SKM-1 (cell line): ENCODE data around the gene FNDC11.
"Not testable (repeated sequence)": the region's sequence is repeated elsewhere in the genome, so short reads cannot be mapped to it uniquely, and the experiment has no call there.

Experiments
- DNase-seq: peaks from one replicate; lab custom pipeline; 2025; ENCODE audit not compliant: unreplicated experiment; lab: John Stamatoyannopoulos, UW

The FNDC11 gene

GRCh38 chr20:63552481-63553249 lies 1.3 kb upstream of the FNDC11 start:
- no peak for DNase-seq

DNA sequence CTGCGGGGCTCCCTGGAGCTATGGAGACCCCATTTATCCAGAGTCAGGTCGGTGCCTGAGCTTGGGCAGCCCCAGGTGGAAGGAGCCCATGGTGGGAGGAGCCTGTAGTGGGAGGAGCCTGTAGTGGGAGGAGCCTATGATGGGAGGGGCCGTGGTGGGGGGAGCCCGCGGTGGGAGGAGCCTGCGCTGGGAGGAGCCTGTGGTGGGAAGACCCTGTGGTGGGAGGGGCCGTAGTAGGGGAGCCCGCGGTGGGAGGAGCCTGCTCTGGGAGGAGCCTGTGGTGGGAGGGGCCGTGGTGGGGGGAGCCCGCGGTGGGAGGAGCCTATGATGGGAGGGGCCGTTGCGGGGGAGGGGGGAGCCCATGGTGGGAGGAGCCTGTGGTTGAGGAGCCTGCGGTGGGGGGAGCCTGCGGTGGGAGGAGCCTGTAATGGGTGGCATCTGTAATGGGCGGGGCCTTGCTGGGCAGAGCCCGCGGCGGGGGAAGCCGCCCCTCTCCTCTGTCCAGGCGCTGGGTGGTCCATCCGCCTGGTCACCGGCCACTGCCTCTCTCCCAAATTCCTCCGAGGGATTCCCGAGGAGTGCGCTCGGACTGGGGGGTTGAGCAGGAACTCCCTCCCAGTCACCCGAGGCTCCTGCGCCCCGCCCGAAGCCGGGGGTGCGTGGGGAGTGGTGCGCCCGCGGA lies 567 bp upstream of the FNDC11 start:
- DNase-seq: peak; percentile 21

GRCh38 chr20:63554361-63555278 lies 661 bp downstream of the FNDC11 start:
- DNase-seq: no peak

DNA sequence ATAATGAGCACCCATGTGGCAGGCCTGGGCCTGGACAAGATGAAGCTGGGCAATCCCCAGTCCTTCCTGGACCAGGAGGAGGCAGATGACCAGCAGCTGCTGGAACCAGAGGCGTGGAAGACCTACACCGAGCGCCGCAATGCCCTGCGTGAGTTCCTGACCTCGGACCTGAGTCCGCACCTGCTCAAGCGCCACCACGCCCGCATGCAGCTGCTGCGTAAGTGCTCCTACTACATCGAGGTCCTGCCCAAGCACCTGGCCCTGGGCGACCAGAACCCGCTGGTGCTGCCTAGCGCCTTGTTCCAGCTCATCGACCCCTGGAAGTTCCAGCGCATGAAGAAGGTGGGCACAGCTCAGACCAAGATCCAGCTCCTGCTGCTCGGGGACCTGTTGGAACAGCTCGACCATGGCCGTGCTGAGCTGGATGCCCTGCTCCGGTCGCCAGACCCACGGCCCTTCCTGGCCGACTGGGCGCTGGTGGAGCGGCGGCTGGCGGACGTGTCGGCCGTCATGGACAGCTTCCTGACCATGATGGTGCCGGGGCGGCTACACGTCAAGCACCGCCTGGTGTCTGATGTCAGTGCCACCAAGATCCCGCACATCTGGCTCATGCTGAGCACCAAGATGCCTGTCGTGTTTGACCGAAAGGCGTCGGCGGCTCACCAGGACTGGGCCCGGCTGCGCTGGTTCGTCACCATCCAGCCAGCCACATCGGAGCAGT lies 1.9 kb downstream of the FNDC11 start:
- DNase-seq: no peak

GRCh38 chr20:63556873-63557478 lies 3.0 kb downstream of the FNDC11 start:
- no peak for DNase-seq

- DNase-seq: no peak
These were observed 3.5 kb downstream of the FNDC11 start for GRCh38 chr20:63557481-63557891.

- DNase-seq: no peak
These were observed 5.0 kb downstream of the FNDC11 start for GRCh38 chr20:63558804-63559484.

- DNase-seq: not testable (repeated sequence)
These were observed 5.8 kb downstream of the FNDC11 start for GRCh38 chr20:63559485-63560332.

DNA sequence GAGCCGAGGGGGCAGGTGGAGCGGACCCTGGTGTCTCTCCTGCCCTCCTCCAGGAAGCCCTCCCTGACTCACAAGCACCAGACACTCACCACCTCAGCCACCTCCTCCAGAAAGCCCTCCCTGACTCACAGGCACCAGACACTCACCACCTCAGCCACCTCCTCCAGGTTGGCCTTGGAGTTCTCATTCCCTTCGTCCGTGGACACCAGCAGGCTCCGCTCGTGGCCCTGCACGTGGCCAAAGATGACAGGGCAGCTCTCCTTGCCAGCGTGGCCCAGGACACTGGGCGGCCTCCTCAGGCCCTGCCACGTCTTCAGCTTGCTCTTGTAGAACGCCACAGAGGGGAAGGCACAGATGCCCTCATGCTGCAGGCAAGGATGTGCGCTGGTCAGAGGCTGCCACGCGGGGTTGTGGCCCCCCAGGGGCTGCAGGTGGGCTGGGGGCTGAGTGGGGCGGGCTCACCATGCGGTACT lies 6.4 kb downstream of the FNDC11 start:
- no peak for DNase-seq

DNA sequence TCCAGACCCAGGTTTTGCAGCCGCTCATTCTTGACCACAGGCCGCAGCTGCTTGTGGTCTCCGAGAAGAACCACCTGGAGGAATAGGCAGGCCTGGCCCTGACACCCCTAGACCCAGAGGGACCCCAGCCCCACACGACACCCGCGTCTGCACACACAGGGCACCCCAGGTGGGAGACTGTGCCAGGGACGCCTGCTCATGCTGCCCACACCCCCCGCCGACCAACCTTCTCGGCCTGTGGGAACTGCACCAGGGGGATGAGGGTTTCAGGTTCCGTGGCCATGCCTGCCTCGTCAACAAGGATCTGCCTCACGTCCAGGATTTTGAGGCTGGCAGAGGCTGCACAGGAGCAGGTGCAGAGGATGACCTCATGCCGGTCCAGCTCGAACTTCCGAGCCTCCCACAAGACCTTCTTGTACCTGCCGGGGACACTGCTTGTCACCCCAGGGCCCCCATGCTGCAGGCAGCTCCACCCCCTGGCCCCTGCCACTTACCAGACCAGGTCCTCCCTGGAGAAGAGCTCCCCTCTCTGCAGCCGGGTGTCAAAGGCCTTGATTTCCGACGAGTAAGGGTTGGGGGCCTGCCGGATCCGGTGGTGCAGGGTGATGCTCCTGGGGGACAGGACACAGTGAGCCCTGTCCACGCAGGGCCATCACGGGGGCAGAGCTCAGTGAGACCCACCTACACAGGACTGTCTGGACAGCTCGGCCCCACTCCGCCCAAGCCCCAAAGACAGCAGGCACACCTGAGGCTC lies 7.1 kb downstream of the FNDC11 start:
- DNase-seq: no peak

DNA sequence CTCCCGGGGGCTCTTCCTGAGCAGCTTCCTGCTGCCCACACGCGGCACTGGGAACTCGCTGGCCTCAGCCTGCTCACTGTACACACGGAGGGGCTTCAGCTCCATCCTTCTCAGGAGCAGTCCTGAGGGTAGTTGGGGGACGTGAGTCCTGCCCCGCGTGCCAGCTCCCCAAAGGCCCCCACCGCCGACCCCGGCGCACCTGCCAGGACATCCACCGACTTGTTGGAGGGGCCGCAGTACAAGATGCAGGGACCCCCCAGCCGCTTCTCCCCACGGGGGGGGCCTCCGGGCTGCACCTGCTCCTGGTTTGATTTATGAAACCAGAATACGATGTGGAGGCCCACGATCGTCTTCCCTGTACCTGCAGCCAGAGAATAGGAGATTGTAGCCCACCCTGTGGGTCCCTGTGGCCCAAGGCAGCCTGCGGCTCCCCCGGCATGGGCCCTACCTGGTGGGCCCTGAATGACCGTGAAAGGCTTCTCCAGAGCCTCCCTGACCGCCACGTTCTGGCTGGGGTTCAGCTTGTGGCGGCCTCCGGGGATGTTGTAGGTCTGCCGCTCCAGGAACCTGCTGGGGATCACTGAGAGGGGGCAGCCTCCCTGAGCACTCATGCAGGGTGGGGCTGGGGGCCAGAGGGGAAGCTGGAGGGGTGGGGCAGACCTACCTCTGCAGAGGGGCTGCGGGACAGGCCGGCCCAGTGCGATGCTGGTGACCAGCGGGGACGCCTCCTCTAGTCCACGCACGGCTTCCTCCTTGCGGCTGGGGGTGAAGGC lies 7.9 kb downstream of the FNDC11 start:
- no peak for DNase-seq

DNA sequence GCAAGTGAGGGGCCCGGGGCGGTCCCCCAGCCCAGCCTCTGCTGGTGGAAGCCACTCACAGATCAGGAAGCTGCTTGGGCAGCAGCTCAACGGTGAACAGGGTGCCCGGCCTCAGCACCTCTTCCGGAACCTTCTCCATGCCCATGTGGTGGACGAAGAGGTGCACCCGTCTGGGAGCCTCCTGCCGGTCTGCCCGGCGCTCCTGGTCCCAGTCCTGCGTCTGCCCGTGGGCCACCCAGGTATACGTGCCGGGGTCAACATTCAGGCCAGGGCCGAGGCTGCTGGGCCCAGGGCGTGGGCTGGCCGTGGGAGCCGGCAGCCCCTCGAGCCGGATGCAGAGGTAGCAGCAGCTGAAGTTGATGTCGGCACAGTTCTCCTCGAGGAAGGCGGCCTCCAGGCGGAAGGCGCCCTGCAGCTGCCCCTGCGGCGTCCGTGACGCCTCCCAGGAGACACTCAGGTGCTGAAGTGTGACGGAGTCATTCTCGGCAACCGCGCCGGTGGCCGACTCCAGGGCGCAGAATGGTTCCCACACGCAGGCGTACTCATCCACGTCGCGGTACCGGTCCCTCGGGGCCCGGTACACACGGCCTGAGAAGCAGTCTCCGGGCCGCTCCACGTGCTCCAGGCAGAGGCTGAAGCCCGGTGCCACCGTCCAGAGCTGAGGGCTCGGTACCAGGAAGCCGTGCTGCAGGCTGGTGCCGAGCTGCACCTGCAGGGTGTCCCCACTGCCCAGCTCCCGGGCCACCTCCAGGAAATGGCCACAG lies 8.7 kb downstream of the FNDC11 start:
- no peak for DNase-seq

GRCh38 chr20:63563225-63563935 lies 9.4 kb downstream of the FNDC11 start:
- no peak for DNase-seq

DNA sequence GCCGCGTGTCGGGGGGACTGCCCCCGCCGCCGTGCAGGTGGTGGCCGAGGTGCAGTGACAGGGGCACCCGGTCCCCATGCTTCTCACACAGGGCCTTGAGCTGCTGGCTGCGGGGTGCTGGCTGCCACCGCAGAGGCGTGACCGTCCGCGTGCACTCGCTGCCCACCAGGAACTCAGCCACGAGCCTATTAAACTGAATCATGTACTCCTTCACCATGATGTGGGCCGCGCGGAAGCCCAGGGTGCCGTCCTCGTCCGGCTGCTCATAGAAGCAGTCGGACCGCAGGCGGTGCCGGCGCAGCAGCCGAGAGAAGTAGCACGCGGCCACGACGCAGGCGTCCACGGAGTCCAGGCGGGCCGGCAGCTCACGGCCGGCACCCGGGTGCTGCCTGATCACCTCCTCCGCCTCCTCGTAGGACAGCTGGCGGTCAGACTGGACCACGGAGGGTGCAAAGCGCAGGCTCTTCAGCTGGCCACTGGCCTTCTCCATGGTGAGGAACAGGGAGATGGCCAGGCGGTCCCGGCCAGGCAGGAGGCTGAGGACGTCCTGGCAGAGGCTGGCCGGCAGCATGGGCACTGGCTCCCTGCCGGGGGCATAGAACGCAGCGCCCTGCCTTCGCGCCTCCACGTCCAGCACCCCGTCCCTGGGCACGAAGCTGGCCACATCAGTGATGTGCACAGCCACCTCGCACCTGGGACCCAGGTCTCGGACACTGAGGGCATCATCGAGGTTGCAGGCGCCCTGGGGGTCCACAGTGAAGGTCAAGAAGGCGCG lies 10.3 kb downstream of the FNDC11 start:
- no peak for DNase-seq

GRCh38 chr20:63565021-63565698 lies 11.2 kb downstream of the FNDC11 start:
- no peak for DNase-seq
